Testis (tissue), 2 donors: Measurements from ENCODE around the gene BBS1.

Experiments used
- CTCF ChIP-seq, 3 experiments: fragments of 450-650 bp in 2 of 3; fragments of 200-600 bp in 1 of 3; sonication (generic) in 1 of 3; IDR thresholded peaks; one replicate each; pipeline ENCODE4 v1.5.1; 2016 to 2019; ENCODE audit warnings: antibody characterized with exemption in 3 of 3, mild to moderate bottlenecking in 2 of 3, moderate library complexity in 1 of 3
- POLR2A ChIP-seq: fragments of 450-650 bp; IDR thresholded peaks from one replicate; pipeline ENCODE4 v1.6.1; 2017; ENCODE audit warnings: antibody characterized with exemption, mild to moderate bottlenecking, moderate library complexity

GRCh38 chr11:66462911-66463310, 47.5 kb upstream of the BBS1 start:
- no peak for TF ChIP-seq POLR2A
- TF ChIP-seq CTCF (IDR thresholded peaks at IDR 0.05), result no peak
